GM18502 (cell line): ENCODE results near the gene SUPT5H.

Source experiments
- ATAC-seq: cut with Tn5 transposase; IDR thresholded peaks from one replicate; pipeline ENCODE4 v1.9.1; 2021; ENCODE audit warnings: mild to moderate bottlenecking; ENCODE audit not compliant: unreplicated experiment, poor library complexity

Gene SUPT5H

DNA sequence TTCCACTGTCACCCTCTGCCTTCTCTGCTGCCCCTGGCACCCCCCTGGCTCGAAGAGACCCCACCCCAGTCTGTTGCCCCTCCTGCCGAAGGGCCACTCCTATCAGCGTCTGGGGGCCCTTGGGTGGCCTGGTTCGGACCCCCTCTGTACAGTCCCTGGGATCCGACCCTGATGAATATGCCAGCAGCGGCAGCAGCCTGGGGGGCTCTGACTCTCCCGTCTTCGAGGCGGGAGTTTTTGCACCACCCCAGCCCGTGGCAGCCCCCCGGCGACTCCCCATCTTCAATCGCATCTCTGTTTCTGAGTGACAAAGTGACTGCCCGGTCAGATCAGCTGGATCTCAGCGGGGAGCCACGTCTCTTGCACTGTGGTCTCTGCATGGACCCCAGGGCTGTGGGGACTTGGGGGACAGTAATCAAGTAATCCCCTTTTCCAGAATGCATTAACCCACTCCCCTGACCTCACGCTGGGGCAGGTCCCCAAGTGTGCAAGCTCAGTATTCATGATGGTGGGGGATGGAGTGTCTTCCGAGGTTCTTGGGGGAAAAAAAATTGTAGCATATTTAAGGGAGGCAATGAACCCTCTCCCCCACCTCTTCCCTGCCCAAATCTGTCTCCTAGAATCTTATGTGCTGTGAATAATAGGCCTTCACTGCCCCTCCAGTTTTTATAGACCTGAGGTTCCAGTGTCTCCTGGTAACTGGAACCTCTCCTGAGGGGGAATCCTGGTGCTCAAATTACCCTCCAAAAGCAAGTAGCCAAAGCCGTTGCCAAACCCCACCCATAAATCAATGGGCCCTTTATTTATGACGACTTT, 36.8 kb upstream of the SUPT5H start:
- no peak for ATAC-seq

DNA sequence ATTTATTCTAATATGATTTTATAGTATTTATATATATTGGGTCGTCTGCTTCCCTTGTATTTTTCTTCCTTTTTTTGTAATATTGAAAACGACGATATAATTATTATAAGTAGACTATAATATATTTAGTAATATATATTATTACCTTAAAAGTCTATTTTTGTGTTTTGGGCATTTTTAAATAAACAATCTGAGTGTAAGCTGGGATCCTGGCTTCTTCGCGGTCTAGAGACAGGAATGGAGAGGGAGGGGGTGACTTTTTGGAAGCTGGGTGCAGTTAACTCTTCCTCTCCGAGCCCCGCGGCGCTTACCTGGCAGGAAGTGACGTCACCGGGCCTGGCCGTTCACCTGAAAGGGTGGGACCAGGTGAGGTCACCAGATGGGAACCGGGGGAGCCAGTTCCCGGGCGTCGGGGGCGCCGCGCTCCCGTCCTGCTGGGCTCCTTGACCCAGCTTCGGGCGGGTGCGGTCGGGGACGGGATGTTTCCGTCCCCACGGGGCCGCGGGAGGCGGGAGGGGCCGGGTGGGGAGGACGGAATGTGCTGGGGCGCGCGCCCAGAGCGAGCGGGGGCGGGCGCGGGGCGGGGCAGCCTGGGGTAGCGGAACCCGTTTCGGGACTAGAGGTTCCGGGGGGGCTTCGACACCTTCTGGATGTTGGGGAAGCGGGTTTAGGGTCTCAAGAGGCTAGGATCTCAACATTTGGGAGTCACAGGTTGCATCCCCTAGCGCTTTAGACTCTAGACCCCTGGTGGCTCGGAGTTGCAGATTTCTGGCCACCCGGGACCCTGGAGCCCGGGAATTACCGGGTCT, 36.0 kb upstream of the SUPT5H start:
- ATAC-seq: no peak

DNA sequence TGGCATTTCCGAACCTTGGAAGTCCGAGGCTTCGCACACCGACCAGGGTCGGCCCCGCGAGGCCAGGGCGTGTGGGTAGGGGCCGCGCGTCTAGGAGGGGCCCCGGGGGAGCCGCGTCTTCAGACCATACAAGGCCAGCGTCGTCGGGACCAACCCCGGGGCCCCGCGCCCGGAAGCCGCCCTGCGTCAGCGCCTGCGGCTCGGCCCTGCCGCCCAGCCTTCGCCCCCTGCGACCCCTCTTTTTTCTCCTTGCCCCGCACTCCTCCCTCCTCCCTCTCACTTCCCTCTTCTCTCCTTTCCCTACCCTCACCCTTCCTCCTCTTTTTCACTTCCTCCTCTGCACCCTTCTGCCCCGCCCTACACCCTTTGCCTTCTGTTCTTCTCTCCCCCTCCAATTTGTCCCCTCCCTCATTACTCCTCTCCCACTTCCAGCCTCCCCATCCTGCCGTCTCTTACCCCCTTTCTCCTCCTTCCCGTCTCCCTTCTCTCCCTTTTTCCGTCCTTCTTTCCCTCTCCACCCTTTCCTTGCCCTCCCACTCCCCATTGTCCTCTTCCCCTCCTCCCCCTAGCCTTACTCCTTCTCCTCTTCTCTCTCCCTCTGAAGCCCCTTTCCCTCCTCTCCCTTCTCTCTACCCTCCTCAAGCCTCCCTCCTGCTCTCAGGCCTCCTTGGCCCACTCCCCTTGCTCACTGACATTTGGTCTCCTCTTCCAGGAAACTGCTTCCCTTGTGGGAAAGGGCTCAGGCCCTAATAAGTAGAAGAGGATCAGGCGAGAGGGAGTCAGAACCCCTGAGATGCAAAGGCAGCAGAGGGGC, 35.2 kb upstream of the SUPT5H start:
- peak; percentile 24 for ATAC-seq

DNA sequence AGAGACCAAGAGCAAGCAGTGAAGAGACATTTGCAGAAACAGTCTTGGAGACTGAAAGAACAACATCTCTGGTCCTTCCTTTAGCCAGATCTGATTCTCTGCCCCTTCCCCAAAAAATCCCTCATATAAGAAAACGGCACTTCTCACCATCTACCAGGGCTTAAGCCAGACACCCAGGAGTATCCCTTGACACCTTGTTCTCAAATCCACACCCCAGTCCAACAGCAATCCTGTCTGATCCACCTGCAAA, 34.6 kb upstream of the SUPT5H start:
- no peak for ATAC-seq

DNA sequence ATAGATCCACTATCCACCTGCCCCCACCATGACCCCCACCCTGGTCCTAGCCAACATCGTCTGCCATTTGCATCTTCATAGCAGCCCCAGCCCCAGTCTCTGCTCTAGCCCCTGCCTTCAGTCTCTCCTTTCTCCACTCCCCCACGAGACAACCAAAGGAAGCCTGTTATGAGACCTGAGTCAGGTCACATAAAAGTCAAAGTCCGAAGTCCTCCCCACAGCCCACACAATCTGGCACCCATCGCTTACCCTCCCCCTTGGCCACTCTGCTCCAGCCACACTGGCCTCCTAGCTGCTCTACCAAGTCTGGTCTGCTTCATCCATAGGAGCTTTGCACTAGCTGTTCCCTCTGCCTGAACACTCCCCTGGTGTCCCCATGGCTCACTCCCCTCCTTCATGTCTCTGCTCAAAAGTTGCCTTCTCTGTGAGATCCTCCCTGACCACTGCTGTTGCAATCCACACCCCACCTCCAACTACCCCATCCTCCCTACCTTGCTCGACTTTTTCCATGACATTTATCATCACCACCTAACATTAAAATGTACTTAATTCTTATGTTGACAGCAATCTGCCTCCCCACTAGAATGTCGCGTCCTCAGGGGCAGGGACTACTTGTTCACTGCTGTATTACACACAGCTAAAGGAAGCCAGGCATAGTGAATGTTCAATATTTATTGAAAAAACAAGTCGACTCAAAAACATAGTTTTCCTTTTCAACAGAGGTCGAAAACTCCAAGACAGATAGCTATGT, 34.1 kb upstream of the SUPT5H start:
- no peak for ATAC-seq

DNA sequence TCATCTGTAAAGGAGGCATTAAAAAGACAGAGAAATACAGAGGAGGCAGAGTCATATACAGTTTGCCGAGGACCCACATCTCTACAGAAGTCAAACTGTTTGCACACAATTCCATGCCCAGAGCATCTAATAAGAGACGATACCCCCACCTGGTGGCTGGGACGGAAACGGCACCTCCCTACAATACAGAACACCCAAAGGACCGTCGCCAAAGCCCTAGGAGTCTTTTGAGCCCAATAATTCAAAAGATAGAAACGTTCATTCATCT, 33.6 kb upstream of the SUPT5H start:
- peak; percentile 25 for ATAC-seq

DNA sequence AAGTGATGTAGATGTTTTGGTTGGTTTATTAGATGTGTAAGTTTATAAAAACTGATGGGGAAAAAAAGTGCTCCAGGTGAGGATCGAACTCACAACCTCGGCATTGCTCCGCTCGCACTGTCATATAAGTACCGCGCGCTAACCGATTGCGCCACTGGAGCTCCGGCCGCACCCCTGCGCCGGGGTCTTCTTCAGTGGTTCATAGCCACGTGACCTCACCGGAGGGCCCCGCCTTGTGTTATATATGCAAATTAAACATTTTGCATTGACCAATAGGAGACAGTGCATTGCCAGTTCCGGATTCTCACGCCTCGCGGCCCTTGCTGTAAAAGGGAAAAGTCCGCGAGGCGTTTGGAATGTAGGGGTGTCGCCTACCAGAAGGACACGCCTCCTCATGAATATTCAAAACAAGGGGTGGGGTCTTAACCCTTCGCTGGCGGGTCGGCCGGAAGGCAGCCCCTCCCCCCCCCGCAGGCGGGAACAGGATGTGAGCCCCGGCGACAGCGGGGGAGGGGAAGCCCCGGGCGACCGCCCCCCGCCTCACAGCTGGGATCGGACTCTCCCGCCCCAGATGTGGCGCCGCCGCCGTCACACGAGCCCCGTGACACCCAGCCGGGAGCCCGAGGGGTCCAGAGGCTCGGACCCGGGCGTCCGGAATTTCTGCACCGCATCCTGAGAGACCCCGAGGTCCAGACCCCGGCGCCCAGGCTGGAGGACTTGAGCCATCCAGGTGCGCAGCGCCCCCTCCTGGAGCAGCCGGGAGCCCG, 33.1 kb upstream of the SUPT5H start, which contains the start of gene PLEKHG2:
Gene PLEKHG2 (plus strand): TSS at position 570 of the 767 bp plus-strand sequence. CDS start 1,418 bp downstream, outside the sequence.
- peak; percentile 53 for ATAC-seq

DNA sequence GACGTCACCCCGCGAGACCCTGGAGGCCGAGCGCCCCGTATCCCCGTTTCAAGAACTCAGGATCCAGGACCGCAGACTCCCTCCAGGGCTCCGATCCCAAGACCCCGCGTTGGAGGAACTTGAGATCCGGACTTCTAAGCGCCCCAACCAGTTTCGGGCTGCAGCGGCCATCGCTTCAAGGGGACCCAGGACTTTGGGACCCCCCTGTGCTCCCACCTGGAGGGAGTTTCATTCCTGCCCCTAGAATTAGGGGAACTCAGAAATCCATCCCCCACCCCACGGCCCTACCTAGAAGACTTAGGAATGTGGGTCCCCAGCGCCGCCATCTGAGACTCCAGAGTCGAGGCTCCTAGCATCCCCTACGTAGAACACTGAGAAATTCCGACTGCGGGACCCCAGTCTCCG, 32.5 kb upstream of the SUPT5H start:
- ATAC-seq: no peak

DNA sequence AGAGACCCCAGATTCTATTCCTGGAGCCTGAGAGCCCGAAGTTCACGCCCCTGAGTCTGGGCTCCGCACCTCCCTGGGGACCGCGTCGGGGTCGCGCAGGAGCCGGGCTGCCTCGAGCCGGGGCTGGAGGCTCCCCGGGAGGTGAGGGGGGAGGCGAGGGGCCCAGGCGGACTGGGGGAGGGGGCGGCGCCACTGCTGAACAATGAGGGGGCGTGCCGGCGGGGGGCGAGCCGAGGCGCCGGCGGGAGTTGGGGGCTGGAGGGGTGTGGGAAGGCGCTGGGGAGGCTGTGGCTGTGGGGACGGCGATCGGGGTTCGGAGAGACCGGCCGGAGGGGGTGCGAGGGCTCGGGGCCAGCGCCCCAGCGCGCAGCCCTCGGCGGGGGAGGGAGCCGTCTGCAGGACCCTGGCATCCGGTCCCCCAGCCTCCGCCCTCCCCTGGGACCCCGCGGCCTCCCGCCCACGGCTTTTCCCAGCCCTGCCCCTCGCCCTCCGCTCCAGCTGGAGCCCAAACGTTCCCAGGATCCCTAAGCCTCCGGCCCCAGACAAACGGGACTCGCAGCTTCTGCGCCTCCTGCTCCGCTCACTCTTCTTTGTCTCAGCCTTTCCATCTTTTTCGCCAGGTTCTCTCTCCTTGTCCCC, 32.0 kb upstream of the SUPT5H start:
- no peak for ATAC-seq

DNA sequence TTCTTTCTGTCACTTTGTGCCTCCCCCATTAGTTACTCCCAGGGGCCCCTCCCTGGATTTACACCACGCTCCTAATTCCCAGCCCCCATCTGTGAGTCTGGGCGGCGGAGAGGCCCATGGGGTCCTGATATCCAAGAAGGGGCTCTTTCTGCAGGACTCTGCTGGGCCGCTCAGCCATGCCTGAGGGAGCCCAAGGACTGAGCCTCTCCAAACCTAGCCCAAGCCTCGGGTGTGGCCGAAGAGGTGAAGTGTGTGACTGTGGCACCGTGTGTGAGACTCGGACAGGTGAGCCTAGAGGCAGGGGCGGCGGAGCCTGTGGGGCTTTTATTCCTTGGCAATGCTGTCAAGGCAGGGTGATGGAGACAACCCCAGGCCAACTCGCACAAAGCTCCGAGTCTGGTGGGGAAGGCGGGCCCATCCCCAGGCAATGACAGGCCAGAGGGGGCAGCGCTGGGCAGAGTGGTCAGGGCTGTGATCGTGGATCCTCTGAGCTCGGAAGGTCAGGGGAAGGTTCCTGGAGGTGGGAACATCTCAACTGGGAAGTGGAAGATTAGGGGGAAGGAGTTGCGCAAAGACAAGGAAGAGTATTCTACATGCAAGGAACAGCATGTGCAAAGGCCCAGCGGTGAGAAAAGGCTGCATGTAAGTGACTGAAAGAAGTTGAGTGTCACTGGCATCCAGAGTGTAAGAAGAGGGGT, 31.3 kb upstream of the SUPT5H start:
- ATAC-seq: no peak

DNA sequence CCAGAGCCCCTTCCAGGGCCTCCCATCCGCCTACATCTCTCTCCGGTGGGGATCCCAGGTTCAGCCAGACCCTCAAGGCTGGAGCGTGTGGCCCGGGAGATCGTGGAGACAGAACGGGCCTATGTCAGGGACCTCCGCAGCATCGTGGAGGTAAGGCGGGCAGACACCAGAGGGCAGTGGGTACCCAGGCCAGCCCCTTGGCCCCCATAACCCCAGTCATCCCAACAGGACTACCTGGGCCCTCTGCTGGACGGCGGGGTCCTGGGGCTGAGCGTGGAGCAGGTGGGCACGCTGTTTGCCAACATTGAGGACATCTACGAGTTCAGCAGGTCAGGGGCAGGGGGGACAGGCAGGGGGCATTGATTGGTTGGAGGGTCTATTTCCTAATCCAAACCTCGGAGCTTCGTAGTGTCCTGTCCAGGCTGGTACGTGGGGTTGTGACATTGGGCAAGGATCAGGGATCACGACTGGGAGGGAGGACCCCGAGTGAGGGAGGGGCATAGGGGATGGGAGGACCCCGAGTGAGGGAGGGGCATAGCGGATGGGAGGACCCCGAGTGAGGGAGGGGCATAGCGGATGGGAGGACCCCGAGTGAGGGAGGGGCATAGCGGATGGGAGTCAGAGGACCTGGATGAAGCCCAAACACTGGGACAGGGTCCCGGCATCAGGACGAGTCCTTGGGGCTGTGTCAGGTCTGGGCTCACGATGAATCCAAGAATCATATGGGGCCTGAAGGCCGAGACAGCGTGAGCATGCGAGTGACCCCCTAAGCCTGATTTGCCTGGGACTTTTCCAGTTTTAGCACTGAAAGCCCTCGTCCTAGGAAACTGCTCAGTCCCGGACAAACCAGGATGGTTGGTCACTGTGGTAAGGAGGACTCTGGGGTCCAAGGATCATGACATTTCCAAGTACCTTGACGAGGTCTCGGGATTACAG, 30.0 kb upstream of the SUPT5H start:
- no peak for ATAC-seq

DNA sequence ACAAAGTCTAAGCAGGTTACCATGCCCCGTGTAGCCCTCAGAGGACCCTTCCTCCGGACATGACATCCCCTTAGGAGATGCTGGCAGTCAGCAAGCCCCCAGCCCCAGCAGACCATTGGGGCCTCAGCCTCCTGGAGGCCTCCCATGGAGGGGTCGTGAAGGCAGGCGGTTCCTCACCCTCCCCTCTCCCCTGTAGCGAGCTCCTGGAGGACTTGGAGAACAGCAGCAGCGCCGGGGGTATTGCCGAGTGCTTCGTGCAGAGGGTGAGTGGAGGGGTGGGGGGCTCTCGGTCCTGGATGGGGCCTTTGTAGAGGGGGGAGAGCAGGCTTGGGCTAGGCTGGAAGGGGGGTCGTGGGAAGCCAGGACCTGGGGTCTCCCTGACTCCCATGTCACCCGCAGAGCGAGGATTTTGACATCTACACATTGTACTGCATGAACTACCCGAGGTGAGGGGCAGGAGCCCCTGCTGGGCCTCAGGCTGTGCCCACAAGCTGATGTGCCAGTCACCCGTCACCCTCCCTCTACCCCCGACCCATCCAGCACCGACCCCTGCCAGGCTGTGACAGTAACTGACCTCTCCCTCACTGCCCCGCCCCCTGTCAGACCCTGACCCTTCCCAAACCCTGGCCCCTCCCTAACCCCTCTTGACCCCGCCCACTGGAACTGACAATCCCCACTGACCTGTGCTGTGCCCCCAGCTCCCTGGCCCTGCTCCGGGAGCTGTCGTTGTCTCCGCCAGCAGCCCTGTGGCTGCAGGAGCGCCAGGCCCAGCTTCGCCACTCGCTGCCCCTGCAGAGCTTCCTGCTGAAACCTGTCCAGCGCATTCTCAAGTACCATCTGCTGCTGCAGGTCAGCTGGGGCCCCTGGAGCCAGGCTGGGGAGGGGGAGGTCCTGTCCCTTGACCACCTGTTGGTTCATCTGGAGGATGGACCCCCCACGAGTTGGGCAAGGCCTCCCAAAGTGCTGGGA, 28.9 kb upstream of the SUPT5H start:
- ATAC-seq: no peak

DNA sequence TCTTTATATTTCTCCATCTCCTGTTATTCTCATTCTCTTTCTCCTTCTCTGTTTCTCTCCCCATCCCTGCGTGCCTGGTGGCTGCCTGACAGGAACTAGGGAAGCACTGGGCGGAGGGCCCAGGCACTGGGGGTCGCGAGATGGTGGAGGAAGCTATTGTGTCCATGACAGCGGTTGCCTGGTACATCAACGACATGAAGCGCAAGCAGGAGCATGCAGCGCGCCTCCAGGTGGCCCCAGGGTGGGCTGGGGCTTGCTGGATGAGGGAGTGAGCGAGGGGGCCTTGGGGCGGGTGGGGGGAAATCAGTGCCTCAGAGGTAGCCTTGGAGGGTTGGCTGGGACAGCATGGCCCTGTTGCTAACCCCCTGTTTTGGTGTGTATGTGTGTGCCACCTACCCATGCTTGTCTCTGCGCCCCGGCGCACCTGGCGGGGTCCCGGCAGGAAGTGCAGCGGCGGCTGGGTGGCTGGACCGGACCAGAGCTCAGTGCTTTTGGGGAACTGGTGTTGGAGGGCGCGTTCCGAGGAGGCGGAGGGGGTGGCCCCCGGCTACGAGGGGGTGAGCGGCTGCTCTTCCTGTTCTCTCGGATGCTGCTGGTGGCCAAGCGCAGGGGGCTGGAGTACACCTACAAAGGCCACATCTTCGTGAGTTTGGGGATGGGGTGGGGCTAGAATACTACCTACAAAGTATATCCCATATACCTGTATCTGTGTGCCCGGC, 27.8 kb upstream of the SUPT5H start:
- no peak for ATAC-seq

DNA sequence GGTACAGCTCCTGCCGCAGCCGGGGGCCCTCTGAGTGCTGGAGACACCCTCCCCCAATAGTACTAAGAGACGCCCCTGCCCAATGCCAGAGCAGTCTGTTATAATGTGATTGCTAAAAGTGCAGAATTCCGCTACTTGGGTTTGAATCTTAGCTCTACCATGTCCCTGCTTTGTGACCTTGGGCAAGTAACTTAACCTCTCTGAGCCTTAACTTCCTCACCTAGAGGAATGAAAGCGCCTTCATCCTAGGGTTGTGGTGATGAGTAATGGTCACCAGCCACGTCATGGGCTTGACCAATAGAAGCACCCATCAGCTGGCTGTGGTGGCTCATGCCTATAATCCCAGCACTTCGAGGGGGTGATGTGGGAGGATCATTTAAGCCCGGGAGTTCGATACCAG, 26.4 kb upstream of the SUPT5H start:
- ATAC-seq: no peak

DNA sequence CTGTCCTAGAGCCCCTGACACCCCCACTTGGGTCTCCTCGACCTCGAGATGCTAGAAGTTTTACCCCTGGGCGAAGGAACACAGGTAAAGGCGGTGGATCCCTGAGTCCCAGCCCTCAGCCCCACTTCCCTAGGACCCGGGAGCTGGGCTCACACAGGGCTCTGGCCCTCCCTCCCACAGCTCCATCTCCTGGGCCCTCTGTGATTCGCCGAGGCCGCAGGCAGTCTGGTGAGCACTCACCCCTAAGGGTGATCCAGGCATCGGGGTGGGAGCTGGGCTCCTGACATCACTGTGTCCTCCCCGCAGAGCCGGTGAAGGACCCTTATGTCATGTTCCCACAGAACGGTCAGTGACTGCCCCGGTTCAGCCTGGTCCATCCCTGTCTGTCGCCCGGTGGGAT, 24.6 kb upstream of the SUPT5H start:
- ATAC-seq: no peak

DNA sequence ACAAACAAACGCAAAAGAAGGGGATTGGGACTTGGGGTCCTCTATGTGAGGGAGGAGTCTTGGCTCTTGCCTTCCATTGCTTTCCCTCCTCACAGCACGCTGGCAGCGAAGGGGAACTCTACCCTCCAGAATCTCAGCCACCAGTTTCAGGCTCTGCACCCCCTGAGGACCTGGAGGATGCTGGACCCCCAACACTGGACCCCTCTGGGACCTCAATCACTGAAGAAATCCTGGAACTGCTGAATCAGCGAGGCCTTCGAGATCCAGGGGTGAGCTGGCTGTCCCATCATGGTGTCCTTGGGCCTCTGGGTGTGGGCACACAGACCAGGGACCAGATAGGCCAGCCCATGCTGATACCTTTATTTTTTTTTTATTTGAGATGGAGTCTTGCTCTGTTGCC, 23.4 kb upstream of the SUPT5H start:
- ATAC-seq: no peak
